ENCODE measurements around the gene EIF2D. TPM values are rescaled to one million over a fixed set of nuclear protein-coding genes. Genes with fewer than 3 reads are reported as not detected.
A peak's percentile ranks its signal among the peaks of the same experiment; 100 is the strongest.

The EIF2D gene
- total and polyA plus RNA-seq, 9 of the 15 experiments (the other 6 are each of a cell fraction or from before 2014, with no cell fraction given) = 81.1 to 138 (median 93.9) TPM

GRCh38 chr1:206612129-206612876, at the start of gene EIF2D (continued):
- TF ChIP-seq FOXJ2 (tag; IDR thresholded peaks at IDR 0.05) (peak; percentile 91), HDAC6 (IDR thresholded peaks at IDR 0.05; ENCODE audit: low read depth, low read length) (peak; percentile 76; the same call in 1 of the 2 replicates), ZNF764 (CRISPR knock-in tag; IDR thresholded peaks at IDR 0.05; ENCODE audit: low read depth) (no peak), MCM2 (IDR thresholded peaks at IDR 0.05; ENCODE audit: low read depth) (no peak), PCBP2 (IDR thresholded peaks at IDR 0.05; ENCODE audit: low read depth, low read length, poor library complexity, severe bottlenecking) (no peak), TSHZ1 (CRISPR knock-in tag; IDR thresholded peaks at IDR 0.05) (no peak), NFE2 (IDR thresholded peaks at IDR 0.05; ENCODE audit: low read depth) (peak; percentile 45), ZNF75A (CRISPR knock-in tag; IDR thresholded peaks at IDR 0.05) (no peak), L3MBTL2 (IDR thresholded peaks at IDR 0.05) (peak; percentile 86), THAP12 (CRISPR knock-in tag; IDR thresholded peaks at IDR 0.05) (peak; percentile 95), MNT (conservative IDR thresholded peaks at IDR 0.05) (peak; percentile 82 to 94), NRF1 (conservative IDR thresholded peaks at IDR 0.05 in 1 of 2, IDR thresholded peaks at IDR 0.05 in 1 of 2) (peak; percentile 98), NR1H2 (CRISPR knock-in tag; IDR thresholded peaks at IDR 0.05) (peak; percentile 99), MEIS2 (IDR thresholded peaks at IDR 0.05; ENCODE audit: partially characterized antibody) (peak; percentile 87), ELF1 (tag; IDR thresholded peaks at IDR 0.05) (no peak), CBFA2T3 (IDR thresholded peaks at IDR 0.05) (peak; percentile 43), ASH1L (IDR thresholded peaks at IDR 0.05; ENCODE audit: borderline replicate concordance, low read depth, partially characterized antibody) (peak; percentile 11)
